Measurements from ENCODE around the gene FER. TPM values are rescaled to one million over a fixed set of nuclear protein-coding genes. Genes with fewer than 3 reads are reported as not detected.

The FER gene
- total and polyA plus RNA-seq, 9 of the 15 experiments (the other 6 are each of a cell fraction or from before 2014, with no cell fraction given) = 6.7 to 18.2 (median 8.9) TPM

DNA sequence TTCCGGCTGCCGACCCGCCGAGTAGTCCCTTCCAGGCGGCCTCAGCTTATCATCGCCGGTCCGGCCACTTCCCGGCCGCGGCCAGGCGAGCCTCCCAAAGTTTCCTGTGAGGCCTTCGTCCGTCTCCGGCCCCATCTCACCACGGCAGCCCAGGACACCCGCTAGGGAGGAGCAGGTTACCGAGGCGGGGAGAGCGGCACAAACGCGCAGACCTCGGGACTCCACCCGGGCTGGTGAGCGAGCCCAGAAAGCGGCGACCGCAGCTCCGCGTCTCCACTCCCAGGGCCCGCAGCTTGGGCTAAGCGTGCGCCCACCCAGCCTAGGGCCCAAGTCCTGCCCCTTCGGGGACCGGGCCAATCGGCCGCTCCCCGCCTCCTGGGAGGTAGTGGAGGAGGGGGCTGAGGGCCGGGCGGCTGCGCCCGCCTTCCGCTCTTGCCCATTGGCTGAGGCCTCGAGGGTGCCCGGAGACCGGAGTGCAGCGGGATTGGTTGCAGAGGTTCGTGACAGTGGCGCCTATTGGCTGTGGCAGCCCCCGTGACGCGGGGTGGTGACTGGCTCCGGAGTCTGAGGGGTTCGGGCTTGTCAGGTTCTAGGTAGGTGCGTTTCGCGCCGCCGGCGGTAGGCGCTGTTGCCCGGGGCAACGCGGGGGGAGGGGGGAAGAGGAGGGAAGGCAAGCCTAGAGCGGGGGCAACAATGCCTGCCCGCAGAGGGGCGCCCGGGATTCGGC is 867 bp downstream of the FER start (continued):
- TF ChIP-seq POLR2B (IDR thresholded peaks at IDR 0.05; ENCODE audit: low read depth, partially characterized antibody) (peak; percentile 97), ZNF511 (CRISPR knock-in tag; IDR thresholded peaks at IDR 0.05) (peak; percentile 42; the same call in 1 of the 2 replicates), PCBP1 (IDR thresholded peaks at IDR 0.05; ENCODE audit: low read depth, low read length, poor library complexity, severe bottlenecking) (peak; percentile 53), RB1 (IDR thresholded peaks at IDR 0.05; ENCODE audit: low read depth) (peak; percentile 66), RAD51 (IDR thresholded peaks at IDR 0.05; ENCODE audit: borderline replicate concordance, low read depth) (peak; percentile 89), CBFA2T2 (conservative IDR thresholded peaks at IDR 0.05) (0 out of 2 replicates have a peak, but pooled peaks have one; percentile 3), KLF13 (tag; IDR thresholded peaks at IDR 0.05; ENCODE audit: borderline replicate concordance, low read depth) (peak; percentile 64; the same call in 1 of the 2 replicates), U2AF1 (optimal IDR thresholded peaks at IDR 0.05; ENCODE audit: low read depth, low read length) (peak; percentile 17), ZBTB33 (CRISPR knock-in tag; IDR thresholded peaks at IDR 0.05) (0 out of 2 replicates have a peak, but pooled peaks have one; percentile 32), MTA1 (IDR thresholded peaks at IDR 0.05; ENCODE audit: borderline replicate concordance) (0 out of 2 replicates have a peak, but pooled peaks have one; percentile 22), RBM34 (IDR thresholded peaks at IDR 0.05; ENCODE audit: borderline replicate concordance, insufficient read depth, low read length) (0 out of 2 replicates have a peak, but pooled peaks have one; percentile 90), ZBTB2 (IDR thresholded peaks at IDR 0.05) (0 out of 2 replicates have a peak, but pooled peaks have one; percentile 44), MXI1 (IDR thresholded peaks at IDR 0.05; ENCODE audit: low read depth, low read length) (0 out of 2 replicates have a peak, but pooled peaks have one; percentile 45), KDM2B (CRISPR knock-in tag; IDR thresholded peaks at IDR 0.05) (0 out of 2 replicates have a peak, but pooled peaks have one; percentile 31), PRPF4 (IDR thresholded peaks at IDR 0.05; ENCODE audit: insufficient read depth, low read depth, low read length, poor library complexity, severe bottlenecking) (peak; percentile 31), MBD2 (IDR thresholded peaks at IDR 0.05; ENCODE audit: borderline replicate concordance, low read depth) (peak; percentile 95), NUFIP1 (IDR thresholded peaks at IDR 0.05; ENCODE audit: partially characterized antibody) (peak; percentile 58), SMARCE1 (IDR thresholded peaks at IDR 0.05) (peak; percentile 41), NFYB (IDR thresholded peaks at IDR 0.05; ENCODE audit: extremely low read depth, insufficient read length) (peak; percentile 91)
- TF ChIP-seq, protein P1, sequence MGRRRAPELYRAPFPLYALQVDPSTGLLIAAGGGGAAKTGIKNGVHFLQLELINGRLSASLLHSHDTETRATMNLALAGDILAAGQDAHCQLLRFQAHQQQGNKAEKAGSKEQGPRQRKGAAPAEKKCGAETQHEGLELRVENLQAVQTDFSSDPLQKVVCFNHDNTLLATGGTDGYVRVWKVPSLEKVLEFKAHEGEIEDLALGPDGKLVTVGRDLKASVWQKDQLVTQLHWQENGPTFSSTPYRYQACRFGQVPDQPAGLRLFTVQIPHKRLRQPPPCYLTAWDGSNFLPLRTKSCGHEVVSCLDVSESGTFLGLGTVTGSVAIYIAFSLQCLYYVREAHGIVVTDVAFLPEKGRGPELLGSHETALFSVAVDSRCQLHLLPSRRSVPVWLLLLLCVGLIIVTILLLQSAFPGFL (CRISPR knock-in tag; IDR thresholded peaks at IDR 0.05) = peak; percentile 44; the same call in 1 of the 2 replicates
